Osteoblast (primary cell): ENCODE results near the gene MAP2K6. TPM values are rescaled to one million over a fixed set of nuclear protein-coding genes. Genes with fewer than 3 reads are reported as not detected.

Source experiments
- DNase-seq: peaks from one replicate; pipeline ENCODE4 v3.0.0; 2011; ENCODE audit warnings: low spot score, mixed read lengths; ENCODE audit not compliant: insufficient read length; ENCODE audit errors: missing footprints
- H2AFZ ChIP-seq: 2 replicates; pipeline ENCODE4 v1.6.0; 2011; ENCODE audit warnings: mild to moderate bottlenecking, low read length
- H3K27ac ChIP-seq: 2 replicates; pipeline ENCODE4 v1.5.1; 2011; ENCODE audit warnings: mild to moderate bottlenecking, low read depth, low read length, moderate library complexity
- H3K27me3 ChIP-seq: 2 replicates; pipeline ENCODE4 v1.6.0; 2012; ENCODE audit warnings: mild to moderate bottlenecking, control low read depth, inconsistent platforms, low read length, moderate library complexity; ENCODE audit not compliant: insufficient read depth
- H3K36me3 ChIP-seq: 2 replicates; pipeline ENCODE4 v1.5.1; 2011; ENCODE audit warnings: mild to moderate bottlenecking, low read length, control low read depth, moderate library complexity; ENCODE audit not compliant: insufficient read depth
- H3K4me1 ChIP-seq: 2 replicates; pipeline ENCODE4 v1.5.1; 2011; ENCODE audit warnings: mild to moderate bottlenecking, low read length, control low read depth, moderate library complexity; ENCODE audit not compliant: insufficient read depth
- H3K4me2 ChIP-seq: 2 replicates; pipeline ENCODE4 v1.6.0; 2011; ENCODE audit warnings: mild to moderate bottlenecking, low read length; ENCODE audit not compliant: insufficient read depth
- H3K4me3 ChIP-seq: fragments of 200-600 bp; sonication (generic); 3 replicates; pipeline ENCODE4 v1.5.1; 2012; ENCODE audit warnings: mild to moderate bottlenecking, low read length, inconsistent platforms; ENCODE audit not compliant: insufficient read depth
- H3K79me2 ChIP-seq: 2 replicates; pipeline ENCODE4 v1.6.0; 2012; ENCODE audit warnings: mild to moderate bottlenecking, low read length, control low read depth, inconsistent platforms; ENCODE audit not compliant: insufficient read depth
- H3K9me3 ChIP-seq: 2 replicates; pipeline ENCODE4 v1.5.1; 2011; ENCODE audit warnings: low read depth, low read length, control low read depth
- H4K20me1 ChIP-seq: 2 replicates; pipeline ENCODE4 v1.6.0; 2012; ENCODE audit warnings: mild to moderate bottlenecking, low read length, control low read depth; ENCODE audit not compliant: insufficient read depth
- total RNA-seq: library from RNA; depleted of rRNA; stranded (reverse); fragments of >200 nt; gene quantifications from 2 replicates; pipeline ENCODE4 v1.2.3, GENCODE V29; 2012
- TF ChIP-seq, protein P1 (sequence below): IDR thresholded peaks from 2 replicates; pipeline ENCODE4 v1.5.1; 2011; ENCODE audit warnings: mild to moderate bottlenecking, low read depth, low read length, moderate library complexity; ENCODE audit errors: extremely low read depth

Gene MAP2K6
- total RNA-seq, 1 donor: 2.5 TPM

- Histone ChIP-seq H4K20me1 (no peaks in the 10 kb centered on the region), H3K4me1 (peaks cover 14% of the 10 kb centered on the region), H3K27me3 (no peaks in the 10 kb centered on the region), H3K9me3 (no peaks in the 10 kb centered on the region), H3K27ac (no peak overlapping the region), H3K4me2 (no peak overlapping the region), H2AFZ (no peak overlapping the region), H3K4me3 (no peak overlapping the region), H3K36me3 (no peaks in the 10 kb centered on the region), H3K79me2 (no peaks in the 10 kb centered on the region)
- no peak for DNase-seq
- TF ChIP-seq, protein P1, sequence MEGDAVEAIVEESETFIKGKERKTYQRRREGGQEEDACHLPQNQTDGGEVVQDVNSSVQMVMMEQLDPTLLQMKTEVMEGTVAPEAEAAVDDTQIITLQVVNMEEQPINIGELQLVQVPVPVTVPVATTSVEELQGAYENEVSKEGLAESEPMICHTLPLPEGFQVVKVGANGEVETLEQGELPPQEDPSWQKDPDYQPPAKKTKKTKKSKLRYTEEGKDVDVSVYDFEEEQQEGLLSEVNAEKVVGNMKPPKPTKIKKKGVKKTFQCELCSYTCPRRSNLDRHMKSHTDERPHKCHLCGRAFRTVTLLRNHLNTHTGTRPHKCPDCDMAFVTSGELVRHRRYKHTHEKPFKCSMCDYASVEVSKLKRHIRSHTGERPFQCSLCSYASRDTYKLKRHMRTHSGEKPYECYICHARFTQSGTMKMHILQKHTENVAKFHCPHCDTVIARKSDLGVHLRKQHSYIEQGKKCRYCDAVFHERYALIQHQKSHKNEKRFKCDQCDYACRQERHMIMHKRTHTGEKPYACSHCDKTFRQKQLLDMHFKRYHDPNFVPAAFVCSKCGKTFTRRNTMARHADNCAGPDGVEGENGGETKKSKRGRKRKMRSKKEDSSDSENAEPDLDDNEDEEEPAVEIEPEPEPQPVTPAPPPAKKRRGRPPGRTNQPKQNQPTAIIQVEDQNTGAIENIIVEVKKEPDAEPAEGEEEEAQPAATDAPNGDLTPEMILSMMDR: no peak
These were observed 84.8 kb downstream of the MAP2K6 start for GRCh38 chr17:69499318-69499717.

DNA sequence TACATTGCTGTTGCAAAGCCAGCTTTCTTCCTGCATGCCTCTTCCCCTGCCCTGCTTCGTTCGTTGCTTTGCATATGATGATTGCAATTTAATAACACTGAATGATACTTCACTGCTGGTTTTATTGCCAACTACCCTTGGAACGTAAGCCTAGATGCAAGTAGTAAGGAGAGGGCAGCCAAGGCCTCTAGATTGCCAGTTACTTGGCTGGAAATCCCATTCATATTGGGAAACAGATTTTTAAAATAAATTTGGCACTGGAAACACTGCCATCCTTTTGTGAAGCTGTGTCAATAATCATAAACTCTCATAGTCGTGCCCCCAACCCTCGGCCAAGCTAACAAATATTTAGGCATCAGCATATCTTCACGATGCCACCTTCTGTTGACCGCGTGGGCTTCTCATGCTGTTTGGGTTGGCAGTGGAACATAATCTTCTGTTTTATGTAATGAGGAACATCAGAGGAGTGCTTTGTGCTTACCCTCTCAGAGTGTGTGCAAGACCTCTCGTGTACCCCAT is 86.5 kb downstream of the MAP2K6 start:
- Histone ChIP-seq H3K36me3 (no peaks in the 10 kb centered on the region), H3K9me3 (no peaks in the 10 kb centered on the region), H3K27ac (no peak overlapping the region), H3K4me3 (no peak overlapping the region), H2AFZ (peak overlapping the region; percentile 65), H3K27me3 (no peaks in the 10 kb centered on the region), H4K20me1 (no peaks in the 10 kb centered on the region), H3K4me1 (peaks cover 14% of the 10 kb centered on the region), H3K79me2 (no peaks in the 10 kb centered on the region), H3K4me2 (peak overlapping the region; percentile 56)
- DNase-seq: no peak
- TF ChIP-seq, protein P1: no peak

DNA sequence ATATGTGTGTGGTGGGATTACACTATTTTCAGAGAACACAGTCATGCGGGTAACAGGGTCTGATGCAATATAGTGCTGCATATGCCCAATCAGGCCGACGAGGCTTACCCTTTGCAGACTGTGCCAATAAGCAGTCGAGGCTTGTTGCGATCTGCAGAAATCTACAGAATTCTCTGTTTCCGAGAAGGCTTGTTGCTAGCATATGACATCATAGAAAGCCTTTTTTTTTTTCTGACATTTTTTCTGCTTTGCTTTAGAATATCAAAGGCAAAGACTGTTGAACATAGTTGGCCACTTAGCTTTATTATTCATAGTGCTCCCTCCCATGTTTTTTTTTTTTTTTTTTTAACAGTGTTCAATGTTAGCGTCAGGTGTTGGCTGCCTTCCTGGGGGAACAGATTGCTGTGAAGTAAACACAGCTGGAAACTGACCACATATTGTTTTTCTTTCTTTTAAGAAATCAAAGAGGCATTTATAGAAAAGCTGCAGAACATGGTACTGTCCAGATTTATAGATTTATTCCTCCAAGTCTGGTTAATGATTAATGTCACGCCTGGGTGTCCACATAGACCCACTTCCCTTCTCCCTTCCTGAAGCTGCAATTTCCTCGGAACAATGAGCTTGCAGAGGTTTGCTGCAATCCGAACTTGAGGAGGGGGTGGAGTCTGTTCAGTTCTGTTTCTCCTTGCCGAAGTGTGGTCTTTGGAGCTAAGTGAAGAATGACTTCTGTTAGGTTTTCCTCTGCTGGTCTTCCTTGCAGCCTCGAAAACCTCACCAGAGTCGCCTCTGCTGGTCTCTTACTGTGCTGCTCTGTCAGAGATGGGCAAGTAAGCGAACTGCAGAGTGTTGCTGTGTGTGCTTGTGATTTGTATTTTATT is 87.3 kb downstream of the MAP2K6 start:
- Histone ChIP-seq H3K4me3 (peak overlapping the region; percentile 48), H3K9me3 (no peaks in the 10 kb centered on the region), H3K27me3 (no peaks in the 10 kb centered on the region), H4K20me1 (no peaks in the 10 kb centered on the region), H3K27ac (no peak overlapping the region), H3K36me3 (no peaks in the 10 kb centered on the region), H3K4me1 (peaks cover 14% of the 10 kb centered on the region), H3K4me2 (peak overlapping the region; percentile 56), H3K79me2 (no peaks in the 10 kb centered on the region), H2AFZ (peak overlapping the region; percentile 77)
- TF ChIP-seq, protein P1: no peak
- DNase-seq: no peak

DNA sequence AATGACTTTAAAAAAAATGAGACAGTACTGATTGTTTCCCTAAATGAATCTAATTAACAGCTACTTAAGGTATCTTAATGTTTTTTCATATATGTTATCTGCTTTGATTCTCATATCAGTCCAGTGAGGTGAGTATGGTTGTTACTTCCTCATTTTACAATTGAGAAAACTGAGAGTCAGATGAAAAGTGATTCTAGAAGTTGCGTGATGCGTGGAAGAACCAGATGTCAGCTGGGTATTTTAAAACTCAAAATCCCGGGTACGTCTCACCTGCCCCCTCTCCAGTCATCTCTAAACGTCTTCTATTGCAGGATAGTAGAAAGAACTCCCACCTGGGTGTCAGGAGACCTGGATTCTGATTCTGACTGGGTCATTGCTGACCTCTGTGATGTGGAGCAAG is 89.2 kb downstream of the MAP2K6 start:
- Histone ChIP-seq H3K27ac (no peak overlapping the region), H3K27me3 (no peaks in the 10 kb centered on the region), H3K36me3 (no peaks in the 10 kb centered on the region), H3K4me3 (no peak overlapping the region), H2AFZ (no peak overlapping the region), H4K20me1 (no peaks in the 10 kb centered on the region), H3K4me2 (no peak overlapping the region), H3K4me1 (peaks cover 14% of the 10 kb centered on the region), H3K9me3 (no peaks in the 10 kb centered on the region), H3K79me2 (no peaks in the 10 kb centered on the region)
- no peak for DNase-seq
- TF ChIP-seq, protein P1: no peak
